Middle frontal gyrus (tissue), 1 donor: ENCODE results near the gene TMEM151B.

Experiments
- DNase-seq: peaks from one replicate; pipeline ENCODE4 v3.0.0-alpha.2; 2015; ENCODE audit warnings: low spot score; ENCODE audit errors: extremely low spot score

TMEM151B gene

GRCh38 chr6:44264154-44265006, 5.9 kb upstream of the TMEM151B start:
- no peak for DNase-seq

GRCh38 chr6:44265007-44265721, 5.1 kb upstream of the TMEM151B start, which contains the start of gene NFKBIE:
NFKBIE (minus strand) TSS chr6:44265551; CDS start chr6:44265346, 205 bp downstream.
- peak; percentile 80 for DNase-seq

- DNase-seq = no peak
These were observed 4.5 kb upstream of the TMEM151B start for GRCh38 chr6:44265722-44266233.

GRCh38 chr6:44266347-44266746, 3.9 kb upstream of the TMEM151B start:
- no peak for DNase-seq

GRCh38 chr6:44267252-44267651, 3.0 kb upstream of the TMEM151B start:
- no peak for DNase-seq

- no peak for DNase-seq
These were observed 2.1 kb upstream of the TMEM151B start for GRCh38 chr6:44268095-44268628.

GRCh38 chr6:44269178-44269920, 901 bp upstream of the TMEM151B start:
- no peak for DNase-seq

GRCh38 chr6:44270526-44271405, 516 bp downstream of the TMEM151B start:
- no peak for DNase-seq

GRCh38 chr6:44271406-44271723, 1.1 kb downstream of the TMEM151B start:
- DNase-seq = no peak

GRCh38 chr6:44271914-44272313, 1.7 kb downstream of the TMEM151B start:
- no peak for DNase-seq

GRCh38 chr6:44272529-44272928, 2.3 kb downstream of the TMEM151B start:
- DNase-seq = no peak

- no peak for DNase-seq
These were observed 2.8 kb downstream of the TMEM151B start for GRCh38 chr6:44272999-44273566.

- DNase-seq = no peak
These were observed 3.4 kb downstream of the TMEM151B start for GRCh38 chr6:44273617-44274016.

GRCh38 chr6:44275271-44275748, 5.1 kb downstream of the TMEM151B start:
- DNase-seq = no peak

- no peak for DNase-seq
These were observed 5.7 kb downstream of the TMEM151B start for GRCh38 chr6:44275749-44276648.

GRCh38 chr6:44276667-44277640, 6.7 kb downstream of the TMEM151B start:
- no peak for DNase-seq

- DNase-seq = no peak
These were observed 7.5 kb downstream of the TMEM151B start for GRCh38 chr6:44277763-44278162.

- no peak for DNase-seq
These were observed 8.1 kb downstream of the TMEM151B start for GRCh38 chr6:44278315-44278714.
